Measurements from ENCODE around the gene GPR142.

The GPR142 gene, protein sequence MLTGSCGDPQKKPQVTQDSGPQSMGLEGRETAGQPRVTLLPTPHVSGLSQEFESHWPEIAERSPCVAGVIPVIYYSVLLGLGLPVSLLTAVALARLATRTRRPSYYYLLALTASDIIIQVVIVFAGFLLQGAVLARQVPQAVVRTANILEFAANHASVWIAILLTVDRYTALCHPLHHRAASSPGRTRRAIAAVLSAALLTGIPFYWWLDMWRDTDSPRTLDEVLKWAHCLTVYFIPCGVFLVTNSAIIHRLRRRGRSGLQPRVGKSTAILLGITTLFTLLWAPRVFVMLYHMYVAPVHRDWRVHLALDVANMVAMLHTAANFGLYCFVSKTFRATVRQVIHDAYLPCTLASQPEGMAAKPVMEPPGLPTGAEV

DNA sequence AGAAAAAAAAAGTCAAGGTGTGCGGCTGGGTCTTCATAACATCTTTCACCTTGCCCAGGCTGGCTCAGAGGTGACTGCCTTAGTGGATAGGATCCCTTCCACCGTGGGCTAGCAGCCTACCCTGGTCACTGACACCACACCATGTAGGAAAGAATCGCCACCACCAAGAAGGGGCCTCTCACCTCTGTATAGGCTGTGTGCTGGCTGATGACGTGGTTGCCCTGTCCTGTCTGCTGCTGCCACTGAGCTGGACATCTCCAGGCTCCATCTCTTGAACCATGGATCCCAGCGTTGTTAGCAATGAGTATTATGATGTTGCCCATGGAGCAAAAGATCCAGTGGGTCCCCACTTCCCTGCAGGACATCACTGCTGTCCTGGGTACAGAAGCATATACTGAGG is at the start of gene GPR142:
Gene GPR142 (plus strand): TSS at position 301 of the 400 bp plus-strand sequence. CDS start 2,035 bp downstream, outside the sequence.
- no peak for DNase-seq

DNA sequence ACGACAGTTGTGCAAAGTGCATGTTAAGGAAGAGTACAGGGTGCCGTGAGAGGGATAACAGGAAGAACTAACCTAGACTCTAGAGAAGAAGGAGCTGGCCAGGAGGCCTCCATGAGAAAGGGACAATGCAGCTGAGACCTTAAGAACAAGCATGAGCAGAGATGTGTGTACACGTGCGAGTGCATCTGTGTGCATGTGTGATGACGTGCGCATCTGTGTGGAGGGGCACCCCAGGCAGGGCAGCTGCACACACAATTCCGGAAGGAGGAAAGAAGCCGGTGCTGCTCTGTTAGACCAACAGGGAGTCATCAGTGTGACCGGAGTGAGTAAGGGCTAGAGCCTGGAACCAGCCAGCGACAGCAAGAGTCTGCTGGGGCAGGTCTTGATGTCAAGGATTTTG is 48.9 kb upstream of the GPR142 start:
- no peak for DNase-seq

DNA sequence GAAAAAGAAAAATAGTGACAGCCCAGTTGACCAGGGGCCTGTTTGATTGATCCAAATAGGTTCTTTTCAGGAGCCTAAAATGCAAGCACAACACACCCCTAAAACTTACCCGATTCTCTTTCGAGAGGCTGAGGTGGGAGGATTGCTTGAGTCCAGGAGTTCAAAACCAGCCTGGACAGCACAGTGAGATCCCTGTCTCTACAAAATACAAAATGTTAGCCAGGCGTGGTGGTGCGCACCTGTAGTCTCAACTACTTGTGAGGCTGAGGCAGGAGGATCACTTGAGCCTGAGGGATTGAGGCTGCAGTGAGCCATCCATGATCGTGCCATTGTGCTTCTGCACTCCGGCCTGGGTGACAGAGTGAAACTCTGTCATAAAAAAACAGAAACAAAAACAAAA is 42.8 kb upstream of the GPR142 start:
- no peak for DNase-seq

DNA sequence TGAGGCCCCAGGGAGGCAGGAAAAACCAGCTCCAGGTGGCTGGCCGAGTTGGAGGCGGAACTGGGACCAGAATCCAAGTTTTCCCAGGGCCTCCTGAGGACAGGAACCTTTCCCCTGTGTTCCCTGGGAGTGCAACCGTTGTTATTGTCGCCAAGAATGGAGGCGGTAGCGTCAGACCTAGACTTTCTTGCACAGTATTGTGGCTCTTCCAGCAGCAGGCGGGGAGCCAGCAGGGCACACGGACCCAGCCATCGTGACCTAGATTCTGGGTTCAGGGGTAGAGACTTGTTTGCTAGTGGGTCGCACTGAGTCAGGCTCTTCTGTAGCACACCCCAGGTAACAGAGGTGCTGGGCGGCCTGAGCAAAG is 41.9 kb upstream of the GPR142 start:
- no peak for DNase-seq

DNA sequence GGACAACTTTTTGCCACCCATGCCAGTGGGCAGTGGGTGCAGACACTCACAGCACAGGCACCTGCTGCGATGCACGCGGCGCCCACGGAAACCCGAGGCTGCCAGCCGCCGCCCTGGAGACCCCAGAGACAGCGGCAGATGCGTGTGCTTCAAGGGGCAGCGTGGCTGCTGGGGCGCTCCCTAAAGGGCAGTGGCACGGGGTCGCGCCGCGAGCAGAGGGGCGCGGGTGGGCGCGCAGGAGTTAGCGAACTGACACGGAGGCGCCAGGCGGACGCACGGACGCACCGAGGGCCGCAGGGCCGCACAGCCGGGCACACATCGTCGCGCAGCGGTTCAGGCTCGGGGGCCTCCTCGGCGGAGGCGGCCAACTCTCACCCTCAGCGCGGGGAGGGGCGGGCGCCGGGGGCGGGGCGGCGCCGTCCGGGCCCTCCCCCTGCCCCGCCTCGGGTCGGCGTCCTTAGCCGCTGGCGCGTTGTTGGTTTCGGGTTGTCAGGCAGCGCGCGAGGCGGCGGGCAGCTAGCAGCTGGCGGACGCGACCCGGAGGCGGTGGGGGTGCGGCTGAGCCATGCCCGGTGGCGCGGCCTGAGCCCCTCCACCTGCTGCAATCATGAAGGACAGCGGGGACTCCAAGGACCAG is 41.4 kb upstream of the GPR142 start, which contains the start of gene KIF19:
Gene KIF19 (plus strand): TSS at position 484 of the 637 bp plus-strand sequence. CDS start 124 bp downstream, at position 608.
- DNase-seq, result no peak

DNA sequence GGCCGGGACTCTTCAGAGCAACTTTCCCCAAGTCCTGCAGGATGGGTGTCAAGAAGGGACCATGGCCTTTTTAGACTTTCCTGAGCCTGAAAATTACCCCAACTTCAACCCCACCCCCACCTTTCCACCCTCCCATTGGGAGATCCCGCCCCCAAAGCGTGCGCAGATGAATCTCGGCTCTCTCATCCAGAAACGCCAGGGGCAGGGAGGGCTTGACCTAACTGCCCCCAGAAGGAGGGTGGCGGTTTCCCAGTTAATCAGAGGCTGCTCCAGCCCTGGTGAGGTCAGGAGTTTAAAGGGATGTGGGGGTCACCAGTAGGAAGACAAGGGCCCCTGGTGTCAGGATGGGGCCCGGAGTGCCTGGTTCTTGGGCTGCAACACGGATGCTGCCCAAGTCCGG is 40.8 kb upstream of the GPR142 start:
- no peak for DNase-seq

DNA sequence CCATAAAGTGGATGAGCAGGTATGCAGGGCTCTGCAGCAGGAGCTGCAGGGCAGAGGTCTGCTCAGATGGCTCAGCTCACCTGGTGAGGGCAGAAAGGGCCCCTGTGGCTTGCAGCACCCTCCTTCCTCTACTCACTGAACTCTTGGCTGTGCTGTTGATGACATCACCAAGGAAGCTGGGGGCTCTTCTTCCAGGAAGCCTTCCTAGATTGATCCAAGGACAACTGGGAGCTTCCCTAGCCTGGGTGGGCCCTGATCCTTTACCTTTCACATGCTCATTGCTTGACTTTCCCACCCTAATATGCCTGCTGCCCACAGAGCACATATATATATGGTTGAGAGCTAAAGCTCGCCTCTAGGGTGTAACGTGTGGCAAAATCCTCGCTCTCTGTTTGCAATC is 38.8 kb upstream of the GPR142 start:
- DNase-seq, result no peak

DNA sequence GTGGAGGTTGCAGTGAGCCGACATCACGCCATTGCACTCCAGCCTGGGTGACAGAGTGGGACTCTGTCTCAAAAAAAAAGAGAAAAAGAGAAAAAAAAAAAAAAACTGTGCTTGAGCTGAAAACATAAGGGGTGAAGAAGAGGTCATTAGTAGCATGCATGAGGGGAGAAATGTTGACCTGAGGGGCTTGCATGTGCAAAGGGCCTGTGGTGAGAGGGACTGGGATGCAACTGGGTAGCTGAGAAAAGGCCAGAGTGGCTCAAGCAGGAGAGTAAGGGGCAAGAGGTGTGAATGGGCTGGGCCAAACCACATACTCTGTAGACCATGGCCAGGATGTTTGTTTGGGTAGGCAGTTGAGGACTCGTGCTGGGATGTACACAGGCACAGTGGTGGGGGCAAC is 37.9 kb upstream of the GPR142 start:
- DNase-seq, result no peak

DNA sequence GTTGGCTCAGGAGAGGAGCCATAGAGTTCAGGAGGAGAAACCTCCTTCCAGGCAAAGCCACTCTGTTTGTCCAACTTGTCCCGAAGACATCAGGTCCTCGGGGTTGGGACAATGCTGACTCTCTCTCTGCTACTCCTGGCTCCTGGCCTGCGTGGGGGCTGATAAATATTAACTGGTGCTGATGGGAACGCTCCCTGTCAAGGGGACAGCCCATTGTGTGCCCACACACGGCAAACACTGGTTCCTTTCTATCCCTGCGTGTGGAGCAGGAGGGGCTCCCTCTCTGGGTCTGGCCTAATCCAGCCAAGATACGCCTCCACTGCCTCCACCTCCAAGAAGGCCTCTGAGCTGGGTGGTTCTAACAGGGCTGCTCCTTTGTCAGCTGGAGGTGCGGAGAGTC is 36.9 kb upstream of the GPR142 start:
- DNase-seq, result no peak

DNA sequence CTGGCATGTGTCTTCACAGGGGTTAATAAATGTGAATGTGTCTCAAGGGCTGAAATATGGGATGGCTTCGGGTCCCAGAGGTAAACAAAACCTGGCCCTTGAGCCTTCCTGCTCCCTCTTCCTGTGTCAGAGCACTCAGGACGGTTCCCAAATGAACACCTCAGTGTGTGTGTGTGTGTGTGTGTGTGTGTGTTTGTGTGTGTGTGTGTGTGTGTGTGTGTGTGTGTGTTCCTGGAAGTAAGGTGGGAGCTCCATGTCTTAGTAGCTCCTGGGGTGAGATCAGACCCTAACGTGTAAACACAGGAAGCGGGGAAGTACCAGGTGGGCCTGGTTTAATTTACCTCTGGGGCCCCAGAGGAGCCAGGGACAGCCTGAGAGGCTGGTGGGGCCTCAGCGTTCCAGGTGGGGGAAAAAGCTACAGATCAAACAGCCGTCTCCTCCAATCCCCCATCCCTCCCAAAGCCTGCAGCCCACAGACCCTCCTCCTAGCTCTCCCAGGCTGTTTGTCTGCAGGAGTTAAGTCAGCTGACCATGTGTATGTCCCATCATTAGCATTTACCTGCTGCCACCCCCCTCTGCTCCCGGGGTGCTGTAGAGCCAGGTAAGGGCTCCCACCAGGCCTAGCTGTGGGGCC is 35.2 kb upstream of the GPR142 start:
- no peak for DNase-seq

DNA sequence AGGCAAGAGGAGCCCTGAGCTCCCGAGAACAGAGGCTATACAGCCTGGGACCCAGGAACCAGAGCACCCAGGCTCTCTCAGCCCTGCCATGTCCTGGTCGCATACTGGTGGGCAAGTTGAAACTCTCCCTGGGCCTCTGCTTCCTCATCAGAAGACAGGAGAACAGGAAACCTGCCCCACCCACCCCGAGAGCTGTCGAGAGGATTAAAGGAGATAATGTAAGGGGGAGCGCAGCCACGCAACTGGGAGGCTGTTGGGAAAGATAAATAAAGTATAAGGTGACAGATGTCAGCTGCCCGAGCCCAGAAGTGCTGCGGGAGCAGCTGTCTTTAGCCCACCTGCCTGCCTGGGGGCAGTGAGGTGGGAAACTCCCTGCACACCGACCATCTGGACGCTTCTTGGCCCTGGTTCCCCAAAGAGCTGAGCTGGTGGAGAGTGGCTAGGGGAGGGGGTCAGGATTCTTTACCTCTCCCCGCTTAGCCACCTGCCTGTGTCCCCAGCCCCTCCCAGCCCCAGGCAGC is 34.5 kb upstream of the GPR142 start:
- DNase-seq, result no peak

DNA sequence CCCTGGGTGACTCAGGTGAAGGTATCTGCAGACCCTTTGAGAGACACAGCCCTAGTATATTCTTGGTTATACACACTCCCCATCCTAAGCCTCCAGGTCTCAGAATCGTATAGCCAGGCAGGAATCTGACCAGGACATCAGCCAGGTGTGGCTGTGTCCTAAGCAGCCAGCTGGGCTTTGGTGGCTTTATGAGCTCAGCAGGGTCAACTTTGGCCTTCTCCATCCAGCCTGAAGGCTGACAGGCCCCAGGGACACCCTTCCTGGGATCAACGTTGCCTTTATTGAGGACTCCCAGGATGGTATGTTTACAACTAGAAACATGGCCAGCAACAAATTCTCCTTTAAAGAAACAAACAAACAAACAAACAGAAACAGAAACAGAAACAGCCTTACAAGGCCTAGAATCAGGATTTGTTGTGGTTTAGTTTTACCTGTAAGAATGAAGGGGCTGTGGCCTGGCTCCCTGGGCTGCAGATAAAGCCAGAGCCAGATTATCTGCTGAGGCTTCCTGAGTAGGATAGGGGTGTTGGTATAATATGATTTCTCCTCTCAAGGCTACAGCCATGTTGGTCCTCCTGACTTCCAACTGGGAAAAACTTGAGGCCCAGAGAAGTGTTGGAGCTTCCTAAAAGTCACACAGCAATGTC is 32.8 kb upstream of the GPR142 start:
- no peak for DNase-seq

DNA sequence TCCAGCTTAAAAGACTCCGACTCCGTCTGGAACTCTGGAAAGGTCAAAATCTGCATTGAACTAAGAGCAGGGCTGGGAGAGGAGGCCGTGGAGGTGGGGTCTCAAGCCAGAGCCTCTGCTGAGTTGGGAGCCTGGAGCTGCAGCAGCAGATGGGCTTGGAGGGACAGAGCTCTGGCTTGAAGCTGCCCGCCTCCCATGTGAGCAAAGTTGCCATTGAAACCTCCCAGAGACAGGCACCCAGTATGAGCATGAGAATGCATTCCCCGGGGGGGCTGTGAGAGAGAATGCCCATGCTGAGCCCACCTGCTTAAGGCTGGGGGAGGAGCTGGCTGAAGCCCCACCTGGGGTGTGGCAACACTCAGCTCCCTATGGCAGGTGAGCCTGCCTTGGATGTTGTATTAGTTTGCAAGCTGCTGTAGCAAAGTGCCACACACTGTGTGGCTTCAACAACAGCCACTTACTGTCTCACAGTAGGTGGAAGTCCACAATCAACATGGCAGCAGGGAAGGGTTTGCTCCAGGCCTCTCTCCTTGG is 31.7 kb upstream of the GPR142 start:
- no peak for DNase-seq

DNA sequence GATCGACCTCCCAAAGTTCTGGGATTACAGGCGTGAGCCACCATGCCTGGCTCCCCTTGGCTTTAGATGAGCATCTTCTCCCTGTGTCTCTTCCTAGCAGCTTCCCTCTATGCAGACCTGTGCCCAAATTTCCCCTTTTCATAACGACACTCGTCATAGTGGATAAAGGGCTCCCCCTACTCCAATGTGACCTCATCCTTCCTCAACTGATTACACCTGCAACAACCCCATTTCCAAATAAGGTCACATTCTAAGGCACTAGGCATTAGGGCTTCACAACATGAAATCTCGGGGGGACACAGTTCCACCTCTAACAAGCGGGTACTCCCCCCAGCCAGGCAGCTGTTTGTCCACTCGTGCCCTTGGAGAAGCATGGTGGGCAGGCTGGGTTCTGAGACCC is 31.0 kb upstream of the GPR142 start:
- no peak for DNase-seq

DNA sequence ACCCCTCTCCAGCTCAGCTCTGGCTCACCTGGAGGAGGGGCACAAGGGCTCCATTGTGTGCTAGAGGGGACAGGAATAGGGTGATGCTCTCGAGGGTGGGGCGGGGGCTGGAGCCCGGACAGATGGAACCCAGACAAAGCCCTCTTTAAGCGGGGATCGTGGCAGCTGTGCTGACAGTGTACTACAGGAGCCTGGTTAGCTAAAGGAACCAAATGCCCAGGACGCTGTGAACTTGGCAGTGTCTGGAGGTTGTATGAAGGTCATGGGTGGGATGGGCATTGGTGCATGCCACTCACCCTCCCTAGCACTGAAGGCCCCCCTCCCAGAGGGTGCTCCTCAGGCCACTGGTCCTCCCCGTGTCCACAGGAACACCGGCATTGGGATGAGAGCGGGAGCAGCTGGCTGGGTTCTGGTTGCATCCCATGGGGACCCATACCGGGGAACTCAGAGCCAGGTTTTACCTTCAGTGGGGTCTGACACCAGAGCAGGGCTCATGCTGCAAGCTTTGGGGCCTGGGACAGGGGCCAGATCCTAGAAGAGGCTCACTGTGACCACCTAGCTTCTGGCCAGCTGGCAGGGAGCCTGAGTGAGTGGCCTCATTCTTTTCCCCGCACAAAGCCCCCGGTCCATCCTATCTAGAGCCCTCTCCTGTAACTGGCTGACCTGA is 29.3 kb upstream of the GPR142 start:
- DNase-seq, result no peak

DNA sequence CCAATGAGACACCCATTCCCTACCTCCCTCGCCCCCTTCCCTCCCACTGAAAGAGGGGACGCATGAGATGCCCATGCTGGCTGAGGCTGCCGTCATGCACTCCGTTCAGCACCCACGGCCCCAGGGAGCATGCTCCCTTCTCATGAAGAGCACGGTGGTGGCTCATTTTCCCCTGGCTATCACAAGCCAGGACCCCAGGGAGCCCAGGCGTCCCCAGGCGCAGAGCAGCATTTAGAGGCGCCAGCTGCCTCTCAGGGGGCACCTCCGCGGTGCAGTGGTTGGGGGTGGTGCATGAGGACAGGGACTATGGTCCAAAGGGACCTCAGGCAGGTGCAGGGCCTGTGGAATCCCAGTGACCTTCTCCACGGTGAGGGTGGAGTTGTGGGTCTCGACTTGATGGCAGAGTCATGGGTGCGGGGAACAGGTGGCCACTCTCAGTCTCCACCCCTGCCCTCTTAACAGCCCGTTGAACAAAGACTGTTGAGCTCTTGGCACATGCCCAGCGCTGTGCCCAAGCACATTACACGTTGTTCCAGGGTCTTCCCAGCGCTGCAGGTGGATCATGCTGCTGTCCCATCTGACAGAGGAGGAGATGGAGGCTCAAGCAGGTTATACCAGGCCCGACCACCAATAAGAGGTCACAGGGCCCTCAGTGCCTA is 27.6 kb upstream of the GPR142 start:
- no peak for DNase-seq

DNA sequence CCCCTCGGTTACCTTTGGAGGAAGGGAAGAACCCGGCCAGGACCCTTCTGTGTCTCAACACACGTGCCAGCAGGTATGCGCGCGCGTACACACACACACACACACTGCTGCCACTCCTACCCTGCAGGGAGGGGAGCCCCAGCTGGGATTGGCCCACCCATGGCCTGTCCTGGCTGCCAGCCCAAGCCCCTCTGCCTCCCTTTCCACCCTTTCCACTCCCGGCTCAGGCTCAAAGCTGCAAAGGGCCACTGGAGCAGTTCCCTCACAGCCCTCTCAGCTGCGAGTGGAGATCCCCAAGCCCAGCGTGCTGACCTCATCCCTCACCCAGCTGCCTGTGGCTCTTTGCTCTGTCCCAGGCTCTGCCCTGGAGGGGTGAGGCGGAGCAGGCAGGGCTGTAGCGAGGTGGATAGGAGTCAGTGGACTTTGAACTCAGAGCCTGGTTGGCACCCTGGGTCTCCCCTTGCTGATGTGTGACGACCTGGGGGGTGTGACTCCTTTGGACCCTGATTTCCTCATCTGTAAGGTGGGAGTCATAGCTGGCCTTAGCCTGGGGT is 26.8 kb upstream of the GPR142 start:
- no peak for DNase-seq

DNA sequence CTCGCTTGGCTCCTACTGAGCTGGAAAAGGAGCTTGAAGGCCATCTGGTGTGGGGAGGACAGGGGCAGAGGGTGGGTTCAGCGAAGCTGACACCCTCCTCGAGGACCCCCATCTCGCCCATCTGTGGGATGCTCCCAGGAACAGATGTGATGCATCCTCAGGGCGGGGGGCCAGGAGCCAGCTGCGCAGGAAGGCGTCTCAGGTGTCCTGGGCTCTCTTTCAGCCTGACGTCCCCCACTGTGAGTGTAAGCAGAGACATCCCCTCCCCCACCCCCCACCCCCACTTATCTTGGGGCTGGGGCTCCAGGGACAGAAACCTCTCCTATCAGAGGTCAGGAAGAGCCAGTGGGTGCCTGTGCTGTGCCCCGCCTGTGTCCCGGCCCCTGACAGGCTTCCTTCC is 25.1 kb upstream of the GPR142 start:
- no peak for DNase-seq

DNA sequence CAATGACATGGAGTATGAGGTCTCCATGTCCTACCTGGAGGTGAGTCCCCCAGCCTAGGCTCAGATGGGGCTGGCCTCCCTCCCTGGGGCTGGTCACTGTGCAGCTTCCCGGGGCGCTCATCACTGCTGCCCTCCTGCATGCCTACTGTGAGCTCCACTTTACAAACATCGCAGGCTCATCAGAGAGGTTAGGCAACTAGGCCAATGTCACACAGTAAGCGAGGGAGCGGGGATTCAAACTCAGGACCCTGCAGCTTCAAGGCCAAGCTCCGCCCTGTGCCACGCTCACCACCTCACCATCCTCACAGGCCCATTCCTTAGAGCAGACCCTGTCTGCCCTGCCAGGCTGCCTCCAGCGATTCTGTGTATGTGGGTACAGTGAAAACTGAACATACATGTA is 24.2 kb upstream of the GPR142 start:
- DNase-seq, result no peak

DNA sequence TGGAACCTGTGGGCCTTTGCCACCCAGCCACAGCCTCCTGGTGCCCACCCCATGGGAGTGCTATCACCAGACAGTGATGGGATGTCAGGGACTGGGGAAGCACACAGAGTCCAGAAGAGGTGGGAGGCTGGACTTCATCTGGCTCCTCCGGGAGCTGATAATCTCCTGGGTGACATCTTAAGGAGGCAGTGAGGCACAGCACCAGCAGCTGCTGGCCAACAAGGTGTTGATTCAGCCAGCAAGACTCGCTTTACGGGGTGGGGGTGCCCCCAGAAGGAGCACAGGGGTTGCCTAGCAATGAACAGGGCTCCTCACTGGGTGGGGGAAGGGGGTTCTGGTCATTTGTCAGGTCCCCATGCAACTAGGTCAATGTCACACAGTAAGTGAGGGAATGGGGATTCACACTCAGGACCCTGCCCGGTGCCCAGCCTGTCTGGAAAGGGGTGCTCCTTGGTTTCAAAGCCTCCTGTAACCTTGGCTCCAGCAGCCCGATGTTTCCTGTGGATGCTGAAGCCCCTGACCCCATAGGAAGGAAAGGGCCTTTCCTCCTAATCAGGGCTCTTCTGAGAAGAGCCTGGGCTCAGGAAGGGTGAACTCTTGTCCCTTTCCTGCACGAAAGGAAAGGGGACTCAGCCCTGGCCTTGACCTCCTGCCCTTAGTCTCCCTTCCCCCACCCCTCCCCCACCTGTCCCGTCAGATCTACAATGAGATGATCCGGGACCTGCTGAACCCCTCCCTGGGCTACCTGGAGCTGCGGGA is 23.6 kb upstream of the GPR142 start:
- DNase-seq, result no peak

DNA sequence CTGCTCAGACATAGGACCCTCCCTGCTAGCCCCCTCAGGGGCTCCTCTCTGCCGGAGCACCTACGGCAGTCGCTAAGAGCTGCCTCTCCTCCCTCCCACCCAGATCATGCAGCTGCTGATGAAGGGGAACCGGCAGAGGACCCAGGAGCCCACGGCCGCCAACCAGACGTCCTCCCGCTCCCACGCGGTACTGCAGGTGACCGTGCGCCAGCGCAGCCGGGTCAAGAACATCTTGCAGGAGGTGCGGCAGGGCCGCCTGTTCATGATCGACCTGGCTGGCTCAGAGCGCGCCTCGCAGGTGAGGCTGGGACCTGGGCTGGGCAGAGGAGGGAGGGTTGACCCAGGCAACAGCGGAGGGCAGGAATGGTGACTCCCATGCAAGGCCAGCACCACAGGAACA is 22.6 kb upstream of the GPR142 start:
- no peak for DNase-seq

Data from GOT3 (cell line).